HepG2 (cell line): ENCODE measurements around the gene TOP1. TPM values are rescaled to one million over a fixed set of nuclear protein-coding genes. Genes with fewer than 3 reads are reported as not detected.

Experiments
- EED ChIP-seq: sonication (generic); formaldehyde crosslinking; IDR thresholded peaks from 2 replicates; pipeline ENCODE4 v1.5.0; 2020; ENCODE audit warnings: mild to moderate bottlenecking, missing genetic modification reagents
- ETV5 ChIP-seq: IDR thresholded peaks from 2 replicates; pipeline ENCODE4 v1.6.1; 2018; ENCODE audit warnings: missing biosample characterization, missing genetic modification reagents, inconsistent platforms, borderline replicate concordance
- FOSL1 ChIP-seq: sonication (generic); formaldehyde crosslinking; IDR thresholded peaks from 2 replicates; pipeline ENCODE4 v1.9.0; 2021; ENCODE audit warnings: missing genetic modification reagents, borderline replicate concordance
- HNF1A ChIP-seq, 2 experiments: sonication (generic) in 1 of 2; formaldehyde crosslinking in 1 of 2; IDR thresholded peaks; 2 replicates each; pipeline versions ENCODE4 v1.4.0 to v1.6.1; 2016 to 2020; ENCODE audit warnings: borderline replicate concordance in 1 of 2, low read depth in 1 of 2, mild to moderate bottlenecking in 1 of 2, missing genetic modification reagents in 1 of 2
- IRF1 ChIP-seq: sonication (generic); formaldehyde crosslinking; IDR thresholded peaks from 2 replicates; pipeline ENCODE4 v1.4.0; 2020; ENCODE audit warnings: low read depth, mild to moderate bottlenecking, missing genetic modification reagents
- LBX2 ChIP-seq: sonication (generic); formaldehyde crosslinking; IDR thresholded peaks from 2 replicates; pipeline ENCODE4 v1.5.0; 2020; ENCODE audit warnings: missing genetic modification reagents, mild to moderate bottlenecking, borderline replicate concordance
- NCOA2 ChIP-seq: sonication (generic); formaldehyde crosslinking; IDR thresholded peaks from 2 replicates; pipeline ENCODE4 v1.8.0; 2022; ENCODE audit warnings: inconsistent platforms
- ZFP91 ChIP-seq: sonication (generic); formaldehyde crosslinking; IDR thresholded peaks from 2 replicates; pipeline ENCODE4 v1.9.0; 2022; ENCODE audit warnings: missing genetic modification reagents, mild to moderate bottlenecking, borderline replicate concordance
- ZNF530 ChIP-seq: sonication (generic); formaldehyde crosslinking; IDR thresholded peaks from 2 replicates; pipeline ENCODE4 v1.5.0; 2020; ENCODE audit warnings: low read depth, mild to moderate bottlenecking, missing genetic modification reagents
- ZNF687 ChIP-seq: sonication (generic); formaldehyde crosslinking; IDR thresholded peaks from 2 replicates; pipeline ENCODE4 v1.5.1; 2020; ENCODE audit warnings: mild to moderate bottlenecking, missing genetic modification reagents, moderate library complexity
- ZNF768 ChIP-seq: sonication (generic); formaldehyde crosslinking; IDR thresholded peaks from 2 replicates; pipeline ENCODE4 v1.4.0; 2020; ENCODE audit warnings: missing genetic modification reagents
- ZXDC ChIP-seq: sonication (generic); formaldehyde crosslinking; IDR thresholded peaks from 2 replicates; pipeline ENCODE4 v1.5.0; 2020; ENCODE audit warnings: mild to moderate bottlenecking, missing genetic modification reagents
- polyA plus RNA-seq, 8 experiments: library from polyadenylated mRNA; depleted of rRNA in 3 of 8; stranded (reverse) in 7 of 8; unstranded in 1 of 8; fragments of >200 nt; fragmentation: Illumina TruSeq in 4 of 8; extraction: Trizol in 4 of 8; gene quantifications; 2 replicates each; pipeline versions ENCODE4 v1.2.1 to v1.2.3, GENCODE V29; 2011 to 2016; ENCODE audit warnings: low read depth in 4 of 8, missing spikeins in 1 of 8, mixed read lengths in 1 of 8; ENCODE audit not compliant: insufficient read depth in 1 of 8
- total RNA-seq, 5 experiments: library from RNA; depleted of rRNA; stranded (reverse); fragments of >200 nt; fragmentation: Illumina TruSeq; extraction: Trizol; gene quantifications; 2 replicates each; pipeline ENCODE4 v1.2.3, GENCODE V29; 2016; ENCODE audit warnings: low read depth in 1 of 5

Gene TOP1
- total and polyA plus RNA-seq, 2 of the 13 experiments (the other 11 are each of a cell fraction or from before 2014, with no cell fraction given): 10.2 to 19.4 TPM

GRCh38 chr20:41006126-41006935 is 22.3 kb upstream of the TOP1 start (continued):
- TF ChIP-seq IRF1 (CRISPR knock-in tag) (no peak), ZNF687 (CRISPR knock-in tag) (peak; percentile 35; the same call in 1 of the 2 replicates), EED (CRISPR knock-in tag) (peak; percentile 33; the same call in 1 of the 2 replicates), ZNF768 (peak; percentile 44; the same call in 1 of the 2 replicates), ETV5 (CRISPR knock-in tag) (no peak), ZFP91 (0 out of 2 replicates have a peak, but pooled peaks have one; percentile 3), NCOA2 (CRISPR knock-in tag) (no peak), ZNF530 (no peak), LBX2 (0 out of 2 replicates have a peak, but pooled peaks have one; percentile 37), FOSL1 (CRISPR knock-in tag) (no peak), ZXDC (CRISPR knock-in tag) (no peak), HNF1A (IDR thresholded peaks at IDR 0.05; ENCODE audit: low read depth) (no peak), HNF1A (CRISPR knock-in tag; IDR thresholded peaks at IDR 0.05; ENCODE audit: borderline replicate concordance) (0 out of 2 replicates have a peak, but pooled peaks have one; percentile 3)
